Measurements from ENCODE around the gene CA12.
"Not testable (repeated sequence)": the region's sequence is repeated elsewhere in the genome, so short reads cannot be mapped to it uniquely, and the experiment has no call there.

CA12 gene

DNA sequence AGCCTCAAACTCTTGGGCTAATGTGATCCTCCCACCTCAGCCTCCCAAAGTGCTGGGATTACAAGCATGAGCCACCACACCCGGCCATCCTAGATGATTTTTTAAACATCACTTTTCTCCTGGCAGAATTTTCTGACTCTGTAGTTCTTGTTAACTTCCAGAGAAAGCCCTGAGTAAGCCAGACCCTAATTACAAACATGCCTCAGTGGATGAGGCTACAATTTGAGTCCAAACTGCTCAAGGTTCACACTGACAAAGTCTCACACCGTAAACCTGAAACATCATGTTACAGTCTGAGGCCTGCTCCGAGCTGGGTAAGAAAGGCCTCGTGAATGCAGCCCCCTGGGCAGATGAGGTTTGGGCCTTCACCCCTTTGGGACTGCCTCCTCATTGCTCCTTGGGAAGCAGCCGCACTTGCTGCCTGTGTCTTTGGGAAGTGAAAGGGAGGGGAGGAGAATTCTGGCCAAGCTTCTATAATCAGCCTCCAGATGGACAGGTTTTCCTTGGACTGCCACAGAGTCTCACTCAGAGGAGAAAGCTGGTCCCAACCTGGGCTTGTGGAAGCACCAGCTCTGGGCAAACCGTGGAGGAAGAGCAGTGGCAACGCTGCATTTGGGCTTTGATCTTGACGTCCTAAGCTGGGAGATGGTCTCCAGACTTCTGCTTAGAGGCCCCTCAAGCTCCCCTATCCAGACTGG lies 46.0 kb downstream of the CA12 start:
- DNase-seq, result no peak

DNA sequence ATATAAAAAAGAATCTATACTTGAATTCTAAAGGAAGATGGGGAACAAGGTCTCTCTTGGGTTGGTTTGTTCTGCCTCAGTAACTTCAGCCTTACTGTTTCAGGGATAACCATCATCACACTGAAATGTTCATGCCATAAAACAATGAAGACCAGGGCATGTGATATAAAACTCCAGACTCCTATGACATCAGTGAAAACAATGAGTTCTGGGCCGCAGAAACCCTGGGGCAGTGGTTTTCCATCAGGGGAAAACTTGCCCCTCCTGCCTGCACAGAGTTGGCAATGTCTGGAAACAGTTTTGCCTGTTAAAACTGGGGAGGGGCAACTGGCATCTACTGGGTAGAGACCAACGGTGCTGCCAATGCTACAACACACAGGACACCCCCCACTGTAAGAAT lies 46.8 kb downstream of the CA12 start:
- no peak for DNase-seq

DNA sequence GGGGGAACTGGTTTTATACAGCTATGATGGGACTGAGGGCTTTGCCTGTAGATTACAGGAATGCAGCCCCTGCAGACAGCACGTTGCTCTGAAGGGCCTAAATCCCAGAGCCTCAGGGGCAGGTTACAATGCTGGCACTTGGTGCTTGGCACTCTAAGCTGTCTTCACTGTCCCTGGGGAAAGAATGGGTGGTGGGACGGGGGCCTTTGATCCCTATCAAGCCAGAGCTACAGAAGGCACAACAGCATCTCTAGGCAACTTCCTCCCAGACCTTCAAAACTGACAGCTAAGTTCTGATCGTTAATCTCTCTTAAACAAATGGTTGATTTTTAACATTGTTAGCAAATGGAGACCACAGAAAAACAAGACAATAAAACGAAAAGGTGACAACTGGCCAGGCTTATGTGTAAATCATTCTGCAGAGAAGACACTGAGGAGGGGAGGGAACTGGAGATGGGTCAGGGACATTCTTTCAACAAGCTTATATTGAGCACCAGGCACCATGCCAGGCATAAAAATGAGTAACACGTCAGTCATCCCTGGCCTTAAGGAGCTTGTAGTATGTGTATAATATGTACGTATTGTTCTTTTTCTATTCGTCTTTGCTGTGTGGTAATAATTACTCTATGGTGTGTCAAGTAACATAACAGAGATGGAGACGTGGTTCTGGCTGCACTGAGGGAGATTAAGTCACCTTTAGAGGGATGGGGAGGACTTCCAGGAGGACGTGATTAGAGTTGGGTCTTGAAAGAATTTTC lies 49.1 kb downstream of the CA12 start:
- peak; percentile 97 for DNase-seq

DNA sequence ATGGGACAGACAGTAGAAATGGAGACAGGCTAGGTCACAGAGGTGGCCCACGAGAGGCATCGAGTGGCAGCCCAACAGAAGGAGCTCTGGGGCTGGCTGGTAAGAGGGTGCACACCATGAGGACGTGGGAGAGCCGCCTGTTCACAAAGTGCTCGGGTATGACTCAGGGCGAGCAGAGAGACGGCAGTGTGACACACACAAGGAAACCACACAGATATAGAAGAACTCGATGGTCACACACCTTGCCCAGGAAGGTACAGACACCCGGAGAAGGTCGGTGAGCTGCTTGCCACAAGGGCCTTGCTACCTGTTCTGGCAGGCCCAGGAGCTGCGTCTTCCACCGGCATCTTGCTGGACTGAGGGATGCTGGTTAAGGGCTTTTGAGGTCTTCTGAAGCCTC lies 50.2 kb downstream of the CA12 start:
- no peak for DNase-seq

DNA sequence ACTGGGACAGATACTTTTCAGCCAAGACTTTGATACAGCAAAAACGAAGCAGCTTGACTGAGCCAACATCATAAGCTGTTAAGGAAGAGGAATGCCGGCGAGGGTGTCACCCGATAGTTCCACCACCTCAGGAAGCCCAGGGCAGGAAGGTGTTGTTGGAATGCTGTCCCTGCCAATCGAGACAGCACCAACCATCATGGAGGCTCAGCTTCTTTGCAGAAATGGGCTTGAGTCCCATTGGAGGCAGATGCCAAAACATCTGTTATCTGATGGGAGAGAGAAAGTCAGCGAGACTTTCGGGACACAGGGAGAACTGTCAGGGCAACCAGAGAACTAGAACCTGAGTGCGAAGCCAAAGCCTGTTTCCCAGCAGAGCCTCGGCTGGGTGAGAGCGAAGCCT lies 50.7 kb downstream of the CA12 start:
- DNase-seq, result no peak

DNA sequence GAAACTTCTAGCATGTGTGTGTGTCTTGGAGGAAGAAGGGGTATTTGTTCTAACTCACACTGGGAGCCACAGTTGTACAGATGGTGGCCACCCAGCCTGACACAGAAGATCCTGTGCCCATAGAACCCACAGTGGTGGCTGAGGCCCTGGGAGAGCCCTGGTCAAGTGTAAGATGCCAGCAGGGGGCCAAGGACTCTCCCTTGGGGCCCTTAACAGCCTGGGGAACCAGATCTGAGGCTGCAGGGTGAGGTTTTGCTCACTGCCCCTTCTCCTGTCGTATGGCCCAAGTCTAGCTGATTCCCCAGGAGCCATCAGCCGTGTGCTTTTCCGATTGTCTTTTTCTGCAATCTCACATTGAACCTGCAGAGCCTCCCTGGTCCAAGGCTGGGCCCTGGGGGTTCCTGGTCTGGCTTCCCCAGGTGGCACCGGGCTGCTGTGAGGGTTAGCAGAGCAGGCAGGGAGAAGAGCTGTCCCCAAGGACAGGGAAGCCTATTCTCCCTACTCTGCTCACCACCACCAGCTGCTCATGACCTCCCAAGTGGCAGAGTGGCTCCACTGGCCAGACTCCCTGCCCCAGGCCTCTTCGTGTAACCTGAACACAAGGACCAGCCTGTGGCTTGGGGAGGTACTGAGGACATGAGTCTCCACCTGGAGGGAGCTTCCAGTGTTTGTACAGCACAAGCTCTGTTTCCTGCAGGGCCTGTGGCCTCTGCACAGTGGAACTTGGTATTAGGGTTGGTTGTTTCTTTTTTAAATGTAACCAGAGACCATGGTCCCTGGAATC lies 51.9 kb downstream of the CA12 start:
- DNase-seq, result no peak

DNA sequence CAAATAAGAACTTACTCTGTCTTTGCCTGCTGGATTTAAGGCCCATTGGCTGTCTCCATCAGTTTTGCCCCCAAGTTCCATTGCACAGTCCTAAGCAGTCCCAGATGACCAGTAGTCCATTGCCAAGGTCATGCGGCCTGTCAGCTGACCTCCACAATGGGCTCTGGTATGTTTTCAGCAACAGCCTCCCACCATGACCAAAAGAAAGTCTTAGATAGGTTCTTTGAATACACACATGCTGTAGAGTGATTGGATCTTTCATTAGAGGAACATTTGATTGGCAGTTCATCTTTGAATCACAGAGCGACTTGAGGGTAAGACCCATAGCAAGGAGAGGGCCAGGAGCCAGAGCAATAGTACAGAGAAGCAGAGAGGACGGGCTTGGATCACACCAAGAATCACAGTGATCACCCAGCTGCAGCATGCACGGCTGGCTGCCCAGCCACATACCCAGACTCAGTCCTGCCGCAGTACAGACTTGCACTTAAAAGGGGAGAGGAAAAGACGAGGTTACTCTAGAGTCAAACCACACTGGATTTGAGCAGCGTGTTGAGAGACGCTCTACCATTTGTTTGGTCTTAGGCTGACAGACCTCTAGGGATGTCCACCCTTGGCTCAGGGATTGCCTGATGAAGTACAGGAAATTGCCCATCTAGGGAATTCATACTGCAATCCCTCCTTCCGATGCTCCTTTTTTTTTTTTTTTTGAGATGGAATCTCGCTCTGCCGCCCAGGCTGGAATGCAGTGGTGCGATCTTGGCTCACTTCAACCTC lies 53.8 kb downstream of the CA12 start:
- DNase-seq, result no peak

DNA sequence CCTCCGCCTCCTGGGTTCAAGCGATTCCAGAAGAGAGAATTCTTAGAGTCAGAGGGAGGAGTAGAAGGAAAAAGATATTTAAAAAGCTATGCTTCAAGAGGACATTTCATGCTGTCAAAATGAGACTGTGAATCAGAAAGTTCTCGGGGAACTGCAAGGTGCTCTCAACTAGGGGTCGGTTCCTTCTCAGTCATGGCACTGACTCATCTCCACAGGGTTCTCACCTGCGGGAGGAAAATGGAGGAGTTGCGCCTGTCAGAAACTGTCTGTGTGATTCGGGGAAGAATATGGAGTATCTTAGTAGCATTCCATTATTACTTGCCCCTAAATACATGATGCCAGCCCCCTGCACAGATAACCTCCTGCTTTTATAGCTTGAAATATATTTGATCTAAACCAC lies 56.9 kb downstream of the CA12 start:
- DNase-seq, result no peak

DNA sequence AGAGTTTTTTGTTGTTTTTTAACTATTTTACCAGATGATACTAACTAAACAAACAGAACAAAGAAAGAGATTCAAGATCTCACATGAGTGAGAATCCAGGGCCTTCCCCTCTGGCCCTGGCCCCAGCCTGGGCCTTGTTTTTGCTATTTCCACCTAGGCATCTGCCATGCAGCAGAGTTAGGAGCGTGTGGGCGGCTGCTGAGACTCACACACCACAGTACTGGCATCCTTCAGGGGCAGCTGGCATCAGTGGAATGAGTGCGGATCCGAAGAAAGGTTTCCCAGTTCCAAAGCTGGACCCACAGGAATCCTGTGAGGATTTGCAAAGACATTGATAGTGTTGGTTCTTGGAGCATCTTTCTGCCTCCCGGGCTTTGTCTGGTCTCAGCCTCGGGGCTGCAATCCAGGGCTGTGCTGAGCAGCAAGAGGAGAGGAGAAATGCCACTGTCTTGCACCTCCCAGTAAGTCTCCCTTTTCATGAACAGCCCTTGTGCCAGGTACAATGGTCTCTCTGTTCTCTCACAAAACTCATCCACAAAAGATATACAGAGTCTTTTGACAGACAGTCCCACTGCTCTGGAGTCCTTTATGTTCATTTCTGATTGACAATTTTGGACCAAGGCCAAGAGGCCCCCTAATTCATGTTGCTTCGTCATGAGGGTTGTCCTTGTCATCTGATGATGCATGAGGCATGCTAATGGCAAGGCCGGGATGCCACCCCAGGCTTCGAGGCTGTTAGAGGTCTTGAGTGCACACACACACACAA lies 57.7 kb downstream of the CA12 start:
- no peak for DNase-seq

DNA sequence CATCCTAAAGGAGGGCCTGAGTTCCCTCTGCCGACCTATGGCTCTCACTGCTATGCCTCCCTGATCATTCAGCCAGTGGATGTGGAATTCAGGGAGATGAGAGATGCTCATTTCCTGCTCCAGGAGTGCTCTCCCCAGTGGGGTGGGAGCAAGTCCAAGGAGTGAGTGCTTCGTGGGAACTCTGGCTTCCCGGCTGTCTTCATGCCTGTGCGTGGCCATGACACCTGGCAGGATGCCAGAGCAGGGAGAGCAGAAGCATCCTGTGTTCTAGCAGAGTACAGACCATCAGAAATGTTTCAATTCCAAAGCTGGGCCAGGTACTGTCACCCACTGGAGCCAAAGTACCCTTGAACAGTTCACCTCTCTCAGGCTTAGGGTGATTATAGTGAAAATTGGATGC lies 59.1 kb downstream of the CA12 start:
- DNase-seq, result peak; percentile 48

DNA sequence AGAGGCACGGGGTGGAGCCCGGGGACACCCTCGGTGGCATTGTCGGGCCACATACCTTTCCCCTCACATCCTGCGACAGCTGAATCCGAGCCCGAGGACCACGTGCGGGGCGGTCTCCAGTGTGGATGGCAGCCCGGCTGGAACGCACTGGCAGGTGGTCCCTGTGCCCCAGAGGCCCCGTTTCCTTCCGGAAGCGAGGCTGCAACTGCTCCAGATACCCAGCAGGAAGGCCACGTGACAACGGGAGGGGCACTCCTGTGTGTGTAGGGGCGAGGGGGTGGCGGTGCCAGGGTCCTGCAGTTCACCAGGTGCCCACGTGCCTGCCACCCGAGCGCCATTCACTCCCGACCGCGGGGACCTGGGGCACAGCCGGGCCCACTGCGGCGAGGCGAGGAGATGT lies 60.2 kb downstream of the CA12 start:
- no peak for DNase-seq

DNA sequence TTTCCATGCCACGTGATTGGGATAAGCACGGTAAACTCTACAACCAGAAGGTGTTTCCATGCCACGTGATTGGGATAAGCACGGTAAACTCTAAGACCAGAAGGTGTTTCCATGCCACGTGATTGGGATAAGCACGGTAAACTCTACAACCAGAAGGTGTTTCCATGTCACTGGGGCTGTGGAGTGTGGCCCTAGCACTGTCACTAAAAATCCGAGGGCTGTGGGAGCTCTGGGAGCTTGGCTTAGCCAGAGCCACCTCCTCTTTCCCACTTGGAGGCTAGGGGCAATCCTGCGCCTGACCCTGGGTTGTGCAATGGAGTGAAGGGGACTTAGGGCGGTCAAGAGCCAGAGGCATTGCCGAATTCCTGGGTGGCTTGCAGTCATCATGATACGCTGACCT lies 60.7 kb downstream of the CA12 start:
- DNase-seq, result not testable (repeated sequence)

DNA sequence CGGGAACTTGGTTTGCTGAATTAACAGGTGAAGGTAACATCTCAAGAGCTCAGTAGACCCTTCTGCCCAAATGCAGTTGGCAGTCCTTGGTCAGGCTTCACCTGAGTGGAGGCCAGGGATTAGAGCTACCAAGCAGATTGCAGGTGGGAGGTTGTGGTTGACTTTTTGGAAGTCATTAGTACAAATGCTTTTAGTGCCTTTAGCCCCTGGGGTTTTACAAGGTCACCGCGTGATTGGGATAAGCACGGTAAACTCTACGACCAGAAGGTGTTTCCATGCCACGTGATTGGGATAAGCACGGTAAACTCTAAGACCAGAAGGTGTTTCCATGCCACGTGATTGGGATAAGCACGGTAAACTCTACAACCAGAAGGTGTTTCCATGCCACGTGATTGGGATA lies 61.2 kb downstream of the CA12 start:
- not testable (repeated sequence) for DNase-seq

DNA sequence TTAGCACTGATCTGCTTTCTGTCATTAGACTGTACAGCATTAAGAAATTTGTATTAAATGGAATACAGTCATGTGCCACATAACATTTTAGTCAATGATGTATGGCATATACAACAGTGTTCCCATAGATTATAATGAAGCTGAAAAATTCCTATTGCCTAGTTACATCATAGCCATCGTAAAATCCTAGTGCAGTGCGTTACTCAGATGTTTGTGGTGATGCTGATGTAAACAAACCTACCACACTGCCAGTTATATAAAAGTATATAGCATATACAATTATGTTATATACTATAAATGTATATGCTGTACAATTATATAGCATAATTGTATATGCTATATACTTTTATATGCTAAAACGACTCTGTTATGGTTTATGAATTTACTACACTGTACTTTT lies 62.6 kb downstream of the CA12 start:
- DNase-seq, result no peak

DNA sequence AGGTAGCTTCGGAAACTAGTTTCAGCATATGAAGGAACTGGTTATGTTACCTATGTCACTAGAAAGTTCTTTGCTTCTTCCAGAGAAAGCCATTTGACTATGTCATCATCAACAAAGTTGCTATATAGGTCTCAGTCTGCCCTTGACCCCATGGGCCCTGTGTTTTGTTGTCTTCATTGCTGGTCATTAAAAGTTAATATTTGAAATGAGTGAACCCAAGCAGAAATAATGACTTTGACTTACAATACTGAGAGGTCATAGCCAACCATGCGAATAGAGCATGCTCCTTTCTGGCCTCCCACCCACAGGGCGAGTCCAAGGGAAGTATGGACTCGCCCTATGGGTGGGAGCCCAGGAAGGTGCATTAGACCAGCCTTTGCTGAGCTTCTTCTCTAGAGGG lies 63.3 kb downstream of the CA12 start:
- DNase-seq, result no peak

DNA sequence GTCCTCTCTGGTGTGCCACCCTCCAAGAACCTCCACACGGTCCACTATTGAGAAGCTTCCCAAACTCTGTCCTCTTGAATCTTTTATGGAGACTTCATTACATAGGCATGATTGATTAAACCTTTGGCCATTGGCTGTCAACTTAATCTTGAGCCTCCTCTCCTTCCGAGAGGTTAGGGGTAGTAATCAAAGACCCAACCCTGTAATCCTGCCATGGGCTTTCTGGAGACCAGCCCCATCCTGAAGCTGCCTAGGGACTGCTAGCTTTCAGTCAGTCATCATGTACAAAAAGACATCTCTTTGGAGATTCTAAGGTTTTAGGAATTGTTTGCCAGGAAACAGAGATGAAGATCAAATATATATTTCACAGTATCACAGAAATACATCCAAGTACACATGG lies 67.2 kb downstream of the CA12 start:
- DNase-seq, result no peak

DNA sequence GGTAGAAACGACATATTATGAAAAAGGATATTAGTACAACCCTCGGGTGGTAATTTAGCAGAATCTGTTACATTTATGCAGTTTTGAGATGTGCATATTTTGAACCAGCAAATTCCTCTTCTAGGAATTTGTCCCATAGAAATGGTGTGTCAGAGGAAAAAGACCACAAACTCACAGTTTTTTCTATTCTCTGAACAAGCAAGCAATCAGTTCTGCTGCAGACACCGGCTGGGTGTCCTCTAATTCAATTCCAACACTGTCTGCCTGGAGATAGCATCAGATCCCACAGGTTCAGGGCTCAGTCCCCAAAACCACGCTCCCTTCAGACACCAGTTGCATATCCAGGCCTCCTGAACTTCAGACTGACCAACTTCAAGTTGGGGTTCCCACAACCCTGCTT lies 67.8 kb downstream of the CA12 start:
- no peak for DNase-seq

DNA sequence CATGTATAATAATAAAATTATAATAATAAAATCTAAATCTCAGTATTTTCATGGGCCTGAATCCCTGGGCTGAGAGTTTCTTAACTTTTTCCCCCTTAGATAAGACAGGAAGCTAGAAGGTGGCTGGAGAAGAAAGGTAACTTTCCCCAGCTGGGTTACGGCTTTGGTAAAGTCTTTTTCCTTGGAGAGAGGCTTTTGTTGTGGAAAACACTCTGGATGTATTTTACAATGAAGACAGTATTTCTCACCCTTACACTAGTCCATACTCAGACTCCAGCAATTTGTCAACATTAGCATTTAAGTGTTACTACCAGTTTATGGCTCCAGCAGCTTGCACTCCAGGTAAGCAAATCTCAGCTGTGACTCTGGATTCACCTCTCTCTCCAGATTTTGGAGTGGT lies 69.4 kb downstream of the CA12 start:
- DNase-seq, result no peak

DNA sequence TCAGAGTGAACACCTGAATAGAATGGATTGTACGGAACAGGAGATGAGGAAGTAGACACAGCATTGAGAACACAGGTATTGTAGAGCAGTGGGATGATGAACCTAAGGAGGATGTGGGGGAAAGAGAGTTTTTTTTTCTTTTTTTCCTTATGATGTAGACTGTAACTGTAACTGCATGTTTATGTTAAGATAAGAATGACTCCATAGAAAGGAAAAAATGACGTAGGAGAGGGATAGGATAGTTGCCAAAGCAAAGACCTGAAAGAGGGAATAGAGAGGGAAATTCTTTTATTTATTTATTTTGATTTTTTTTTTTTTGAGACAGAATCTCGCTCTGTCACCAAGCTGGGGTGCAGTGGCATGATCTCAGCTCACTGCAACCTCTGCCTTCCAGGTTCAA lies 71.0 kb downstream of the CA12 start:
- DNase-seq, result no peak

DNA sequence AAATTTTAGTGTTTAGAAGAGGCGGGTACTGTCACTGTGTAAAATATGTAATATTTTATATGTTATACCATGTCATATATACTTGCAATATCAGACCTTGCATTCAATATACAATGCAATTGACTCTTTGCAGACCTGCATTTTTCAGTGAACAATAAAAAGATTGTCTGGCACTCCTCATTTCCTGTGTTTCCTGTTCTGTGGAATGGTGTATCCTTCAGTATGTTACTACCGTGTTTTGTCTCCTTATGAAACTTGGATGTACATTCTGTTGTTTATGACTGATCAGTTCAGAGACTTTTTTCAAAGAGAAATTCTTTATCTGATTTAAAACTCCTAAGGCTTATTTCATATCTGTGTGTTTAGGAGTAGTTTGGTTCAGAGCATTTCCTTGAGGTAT lies 72.7 kb downstream of the CA12 start:
- DNase-seq, result no peak

DNA sequence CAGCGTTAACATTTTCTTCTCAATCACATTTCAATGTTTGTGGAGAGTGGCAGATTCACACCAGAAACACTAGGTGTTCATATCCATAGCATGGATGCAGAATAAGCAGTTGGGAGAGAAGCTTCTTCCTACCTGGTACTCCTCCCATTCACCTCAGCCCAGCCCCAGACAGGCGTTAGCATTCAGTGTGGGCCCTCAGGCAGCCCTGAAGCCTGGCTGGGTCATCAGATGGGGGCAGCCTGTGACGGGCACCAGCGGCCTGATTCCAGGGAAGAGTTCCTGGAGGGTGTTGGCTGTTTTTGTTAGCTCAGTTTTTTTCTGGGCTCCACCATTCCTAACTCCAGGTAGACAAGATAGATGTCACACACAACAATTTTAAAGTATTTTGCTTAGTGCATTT lies 73.2 kb downstream of the CA12 start:
- DNase-seq, result no peak

DNA sequence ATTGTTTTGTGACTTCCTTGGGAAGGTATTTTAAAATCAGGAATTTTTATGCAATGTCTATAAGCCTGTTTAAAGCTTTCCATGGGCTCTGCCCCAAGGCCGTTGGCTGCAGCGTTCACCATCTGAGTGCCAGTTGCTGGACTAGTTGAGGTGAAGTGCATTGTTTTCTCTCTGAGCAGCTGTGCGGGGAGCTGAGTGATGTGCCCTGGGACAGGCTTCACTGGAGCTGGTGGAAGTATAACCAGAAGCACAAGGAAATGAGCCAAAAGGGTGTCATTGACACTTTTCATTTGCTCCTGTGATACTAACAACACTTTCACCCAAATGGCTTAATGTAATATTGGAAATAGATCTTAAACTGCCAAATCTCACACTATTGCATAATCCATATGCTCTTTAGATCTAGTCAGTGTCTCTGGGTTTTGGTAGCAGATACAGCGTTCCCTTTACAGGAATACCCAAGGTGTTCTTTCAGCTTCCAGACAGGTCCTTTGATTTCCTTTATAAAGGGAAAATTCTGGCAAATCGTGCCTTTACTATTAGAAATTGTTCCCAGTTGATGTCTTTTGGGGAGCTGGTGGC lies 75.1 kb downstream of the CA12 start:
- DNase-seq, result no peak
